NCI-H1092 treated with DMSO at 0.1 percent for 48 hours (cell line): Measurements from ENCODE around the gene HDAC4.

Experiments used
- DNase-seq: peaks from one replicate; lab custom pipeline; 2025; lab: John Stamatoyannopoulos, UW

HDAC4 gene

GRCh38 chr2:239265681-239266433, 135.0 kb downstream of the HDAC4 start:
- no peak for DNase-seq

GRCh38 chr2:239264838-239265651, 135.8 kb downstream of the HDAC4 start:
- DNase-seq = no peak

- no peak for DNase-seq
Measured at GRCh38 chr2:239264492-239264837, 136.4 kb downstream of the HDAC4 start.

GRCh38 chr2:239263669-239264491, 136.9 kb downstream of the HDAC4 start:
- no peak for DNase-seq

GRCh38 chr2:239263231-239263630, 137.6 kb downstream of the HDAC4 start:
- no peak for DNase-seq

- no peak for DNase-seq
Measured at GRCh38 chr2:239262484-239263230, 138.2 kb downstream of the HDAC4 start.

- DNase-seq = no peak
Measured at GRCh38 chr2:239261796-239262483, 138.9 kb downstream of the HDAC4 start.

GRCh38 chr2:239261356-239261755, 139.5 kb downstream of the HDAC4 start:
- DNase-seq = no peak

GRCh38 chr2:239260546-239261327, 140.1 kb downstream of the HDAC4 start:
- DNase-seq = no peak

GRCh38 chr2:239259603-239260298, 141.1 kb downstream of the HDAC4 start:
- DNase-seq = no peak

- no peak for DNase-seq
Measured at GRCh38 chr2:239259173-239259572, 141.6 kb downstream of the HDAC4 start.

GRCh38 chr2:239258248-239258647, 142.6 kb downstream of the HDAC4 start:
- no peak for DNase-seq

GRCh38 chr2:239257511-239257937, 143.3 kb downstream of the HDAC4 start:
- no peak for DNase-seq

GRCh38 chr2:239256350-239256743, 144.5 kb downstream of the HDAC4 start:
- no peak for DNase-seq

GRCh38 chr2:239255628-239256349, 145.0 kb downstream of the HDAC4 start:
- DNase-seq = no peak

GRCh38 chr2:239255218-239255617, 145.6 kb downstream of the HDAC4 start:
- no peak for DNase-seq

GRCh38 chr2:239253701-239254436, 147.0 kb downstream of the HDAC4 start:
- no peak for DNase-seq

- DNase-seq = no peak
Measured at GRCh38 chr2:239253264-239253663, 147.6 kb downstream of the HDAC4 start.
